A549 (cell line): ENCODE measurements around the gene RNF44. TPM values are rescaled to one million over a fixed set of nuclear protein-coding genes. Genes with fewer than 3 reads are reported as not detected.

ENCODE experiments used
- ATAC-seq, 2 experiments: fragments of 200-7000 bp in 1 of 2; fragments of >200 bp in 1 of 2; cut with Nextera tagmentation in 1 of 2; cut with Tn5 transposase in 1 of 2; 3 replicates each; pipeline versions ENCODE4 v1.8.0 to v1.9.1; 2018 to 2020; ENCODE audit warnings: mild to moderate bottlenecking in 1 of 2, moderate library complexity in 1 of 2
- CTCF ChIA-PET: fragments of 300-600 bp; sonication (Branson Sonifier 250); formaldehyde crosslinking; extraction: SDS; loops from one replicate; lab custom pipeline; 2021; ENCODE audit warnings: antibody characterized with exemption, inconsistent platforms; lab: Yijun Ruan, JAX
- POLR2A ChIA-PET: fragments of 350-600 bp; formaldehyde crosslinking; extraction: SDS; loops from one replicate; lab custom pipeline; 2021; ENCODE audit warnings: antibody characterized with exemption, inconsistent platforms; lab: Yijun Ruan, JAX
- DNase-seq, 2 experiments: peaks; one replicate each; pipeline versions ENCODE4 v3.0.0 to v3.0.0-alpha.2; 2011 to 2016; ENCODE audit warnings: low read depth in 1 of 2, low spot score in 1 of 2
- FAIRE-seq: peaks from 2 replicates; lab custom pipeline; 2011; peaks lifted over from hg19 to GRCh38; lab: Jason Lieb, UNC
- H3K27ac ChIP-seq, 2 experiments: fragments of >200 bp; sonication (Bioruptor Twin); formaldehyde crosslinking; 3 replicates each; pipeline ENCODE4 v1.5.1; 2016 to 2017
- H3K4me1 ChIP-seq: fragments of >200 bp; sonication (Bioruptor Twin); formaldehyde crosslinking; 3 replicates; pipeline ENCODE4 v1.6.1; 2016
- H3K4me2 ChIP-seq: fragments of >200 bp; sonication (Bioruptor Twin); formaldehyde crosslinking; 3 replicates; pipeline ENCODE4 v1.6.1; 2016
- H3K4me3 ChIP-seq: fragments of >200 bp; sonication (Bioruptor Twin); formaldehyde crosslinking; 3 replicates; pipeline ENCODE4 v1.5.1; 2016
- H3K9me3 ChIP-seq: fragments of >200 bp; sonication (Bioruptor Twin); formaldehyde crosslinking; 3 replicates; pipeline ENCODE4 v1.6.1; 2016
- BHLHE40 ChIP-seq: IDR thresholded peaks from 2 replicates; pipeline ENCODE4 v1.6.1; 2012; ENCODE audit warnings: low read depth, low read length, inconsistent platforms
- CBX2 ChIP-seq: fragments of 200-600 bp; sonication (generic); IDR thresholded peaks from 2 replicates; pipeline ENCODE4 v1.6.1; 2016; ENCODE audit warnings: low read depth, mild to moderate bottlenecking, borderline replicate concordance
- CHD2 ChIP-seq: fragments of 150-350 bp; IDR thresholded peaks from 2 replicates; pipeline ENCODE4 v1.6.1; 2014; ENCODE audit warnings: low read length; ENCODE audit not compliant: partially characterized antibody
- E2F6 ChIP-seq: IDR thresholded peaks from 2 replicates; pipeline ENCODE4 v1.6.1; 2012; ENCODE audit warnings: low read depth, borderline replicate concordance
- ELK1 ChIP-seq: fragments of 150-350 bp; IDR thresholded peaks from 2 replicates; pipeline ENCODE4 v1.6.1; 2014; ENCODE audit warnings: low read depth, mild to moderate bottlenecking, low read length
- FOSB ChIP-seq: fragments of 250-450 bp; sonication (Bioruptor Pico); IDR thresholded peaks from 2 replicates; pipeline ENCODE4 v1.5.0; 2020; ENCODE audit warnings: mild to moderate bottlenecking, moderate library complexity
- GATA3 ChIP-seq: IDR thresholded peaks from 2 replicates; pipeline ENCODE4 v1.6.1; 2012; ENCODE audit warnings: borderline replicate concordance
- HDAC2 ChIP-seq: fragments of 200-600 bp; sonication (generic); IDR thresholded peaks from 2 replicates; pipeline ENCODE4 v1.6.1; 2016
- HMGXB4 ChIP-seq: fragments of 250-450 bp; sonication (Bioruptor Pico); IDR thresholded peaks from 2 replicates; pipeline ENCODE4 v1.5.0; 2021; ENCODE audit warnings: mild to moderate bottlenecking, moderate library complexity, borderline replicate concordance
- HOXB13 ChIP-seq: fragments of 250-450 bp; sonication (Bioruptor Pico); IDR thresholded peaks from 2 replicates; pipeline ENCODE4 v1.5.0; 2020; ENCODE audit warnings: low read depth, mild to moderate bottlenecking, moderate library complexity
- HOXB5 ChIP-seq: fragments of 250-450 bp; sonication (Bioruptor Pico); IDR thresholded peaks from 2 replicates; pipeline ENCODE4 v1.5.0; 2020; ENCODE audit warnings: mild to moderate bottlenecking, moderate library complexity
- JUN ChIP-seq, 2 experiments: fragments of >200 bp; sonication (Bioruptor Twin); formaldehyde crosslinking; IDR thresholded peaks; 2 replicates in 1 of 2; 3 replicates in 1 of 2; pipeline ENCODE4 v1.6.1; 2016 to 2017
- MAFK ChIP-seq: fragments of 450-650 bp; IDR thresholded peaks from 2 replicates; pipeline ENCODE4 v1.6.1; 2014; ENCODE audit not compliant: partially characterized antibody
- NFE2L2 ChIP-seq: fragments of 150-350 bp; conservative IDR thresholded peaks from 2 replicates; pipeline ENCODE4 v1.6.1; 2014; ENCODE audit warnings: low read length
- NPAS2 ChIP-seq: fragments of 250-450 bp; sonication (Bioruptor Pico); IDR thresholded peaks from 2 replicates; pipeline ENCODE4 v1.8.0; 2022; ENCODE audit warnings: mild to moderate bottlenecking, moderate library complexity, borderline replicate concordance
- NR3C1 ChIP-seq: fragments of >200 bp; sonication (Bioruptor Twin); formaldehyde crosslinking; IDR thresholded peaks from 3 replicates; pipeline ENCODE4 v1.6.1; 2017
- POLR2AphosphoS2 ChIP-seq: conservative IDR thresholded peaks from 2 replicates; pipeline ENCODE4 v1.6.1; 2012; ENCODE audit warnings: low read length, improper control_type of control experiment, inconsistent platforms
- RFX5 ChIP-seq: fragments of 450-650 bp; IDR thresholded peaks from 2 replicates; pipeline ENCODE4 v1.7.1; 2014; ENCODE audit warnings: antibody characterized with exemption, mild to moderate bottlenecking, moderate library complexity
- SMC3 ChIP-seq: fragments of >200 bp; sonication (Bioruptor Twin); formaldehyde crosslinking; IDR thresholded peaks from 3 replicates; pipeline ENCODE4 v1.6.1; 2018; ENCODE audit warnings: inconsistent platforms
- SREBF2 ChIP-seq: fragments of 450-650 bp; IDR thresholded peaks from 2 replicates; pipeline ENCODE4 v1.6.1; 2014; ENCODE audit warnings: mild to moderate bottlenecking, moderate library complexity
- TFCP2L1 ChIP-seq: fragments of 250-450 bp; sonication (Bioruptor Pico); IDR thresholded peaks from 2 replicates; pipeline ENCODE4 v1.5.0; 2021; ENCODE audit warnings: mild to moderate bottlenecking
- TP53 ChIP-seq: fragments of 250-450 bp; sonication (Bioruptor Pico); IDR thresholded peaks from 2 replicates; pipeline ENCODE4 v1.5.0; 2021; ENCODE audit warnings: mild to moderate bottlenecking, moderate library complexity
- ZNF302 ChIP-seq: fragments of 250-450 bp; sonication (Bioruptor Pico); IDR thresholded peaks from 2 replicates; pipeline ENCODE4 v1.9.0; 2021; ENCODE audit warnings: inconsistent platforms, mild to moderate bottlenecking, moderate library complexity
- ZSCAN20 ChIP-seq: fragments of 250-450 bp; sonication (Bioruptor Pico); IDR thresholded peaks from 2 replicates; pipeline ENCODE4 v1.8.0; 2022; ENCODE audit warnings: mild to moderate bottlenecking, moderate library complexity
- WGBS: methylation state at CpG from one replicate; pipeline ENCODE4 v1.1.6; 2017; ENCODE audit errors: missing lambda C conversion rate; 5-methylcytosine and 5-hydroxymethylcytosine counted together
- polyA plus RNA-seq, 4 experiments: library from polyadenylated mRNA; depleted of rRNA in 3 of 4; stranded (reverse); fragments of >200 nt; fragmentation: RNase III in 1 of 4; extraction: RNeasy Plus Mini Kit Qiagen cat#74134 plus additional on column Dnase treatment in 1 of 4; gene quantifications; 2 replicates in 3 of 4; 3 replicates in 1 of 4; pipeline ENCODE4 v1.2.3, GENCODE V29; 2011 to 2017
- TF ChIP-seq, protein P1 (sequence below): fragments of 250-450 bp; sonication (Bioruptor Pico); IDR thresholded peaks from 2 replicates; pipeline ENCODE4 v1.5.0; 2020; ENCODE audit warnings: low read depth, mild to moderate bottlenecking, moderate library complexity

Gene RNF44
- polyA plus RNA-seq, 2 of the 4 experiments (the other 2 are of a cell fraction), result 9.2 to 32.7 TPM

GRCh38 chr5:176542135-176542595 is 5.0 kb upstream of the RNF44 start:
- peak overlapping the region; percentile 89 to 95; a peak in 5 of 6 replicates for H3K27ac ChIP-seq
- WGBS, result 76% methylated on average over 16 of the region's 16 CpGs
- ChIA-PET POLR2A (interaction anchor here (0.6 to 1.8 kb wide), 2 partner anchors 16 to 94 kb away, joined by 3 to 10 read pairs; partner anchors contain the start of gene FAF2), CTCF (interaction anchor here (0.6 to 4.4 kb wide), 20 partner anchors 9 to 812 kb away, joined by 3 to 27 read pairs (median 4); partner anchors contain the start of genes CLTB and FAF2)
- H3K9me3 ChIP-seq, result no peaks in the 10 kb centered on the region
- peak overlapping the region; percentile 66 for H3K4me3 ChIP-seq
- no peak for ATAC-seq
- FAIRE-seq, result no peak
- TF ChIP-seq CBX2 (no peak), NPAS2 (CRISPR knock-in tag) (no peak), CHD2 (no peak), ELK1 (no peak), SREBF2 (no peak), MAFK (no peak), FOSB (CRISPR knock-in tag) (no peak), TP53 (no peak), HMGXB4 (CRISPR knock-in tag) (no peak), POLR2AphosphoS2 (no peak), HOXB13 (CRISPR knock-in tag) (no peak)
- TF ChIP-seq, protein P1, sequence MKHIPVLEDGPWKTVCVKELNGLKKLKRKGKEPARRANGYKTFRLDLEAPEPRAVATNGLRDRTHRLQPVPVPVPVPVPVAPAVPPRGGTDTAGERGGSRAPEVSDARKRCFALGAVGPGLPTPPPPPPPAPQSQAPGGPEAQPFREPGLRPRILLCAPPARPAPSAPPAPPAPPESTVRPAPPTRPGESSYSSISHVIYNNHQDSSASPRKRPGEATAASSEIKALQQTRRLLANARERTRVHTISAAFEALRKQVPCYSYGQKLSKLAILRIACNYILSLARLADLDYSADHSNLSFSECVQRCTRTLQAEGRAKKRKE, result no peak
- no peak for DNase-seq
- H3K4me2 ChIP-seq, result peak overlapping the region; percentile 78
- H3K4me1 ChIP-seq, result peaks cover 46% of the 10 kb centered on the region

DNA sequence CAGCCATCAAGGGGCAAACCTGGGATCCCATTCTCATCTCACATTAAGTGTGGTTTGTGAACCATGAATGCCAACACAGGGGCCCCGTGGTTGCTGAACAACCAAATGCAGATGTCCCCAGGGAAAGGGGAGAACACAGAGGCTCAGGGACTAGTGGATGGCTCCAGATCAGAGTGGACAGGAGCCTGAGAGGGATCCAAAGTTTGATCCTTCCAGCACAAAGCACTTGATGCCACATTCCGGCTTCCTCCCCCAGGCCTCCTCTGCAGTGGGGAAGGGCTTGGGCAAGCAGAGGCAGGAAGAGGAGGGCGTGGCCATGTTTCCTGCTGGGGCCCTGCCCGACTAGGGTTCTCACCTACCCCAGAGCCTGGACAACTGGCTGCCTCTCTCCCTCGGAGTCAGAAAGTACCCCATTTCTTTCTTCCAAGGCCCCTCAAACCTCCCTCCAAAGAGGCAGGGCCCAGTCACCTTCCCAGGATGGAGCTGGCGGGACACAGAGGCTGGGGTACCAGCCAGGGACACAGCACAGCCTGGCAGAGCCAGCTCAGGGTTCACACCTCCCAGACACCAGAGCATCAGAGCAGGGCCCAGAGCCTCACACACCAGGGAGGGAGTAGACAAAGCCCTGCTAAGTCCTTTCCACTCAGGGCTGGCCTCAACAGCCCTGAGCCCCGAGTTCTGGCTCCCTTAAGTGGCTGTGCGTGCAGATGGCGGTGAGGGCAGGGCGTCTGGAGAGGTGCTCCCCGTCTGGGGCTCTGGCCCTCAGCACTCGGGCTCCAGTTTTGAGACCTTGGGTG is 4.3 kb upstream of the RNF44 start:
- POLR2A ChIA-PET, result interaction anchor here (1.8 kb wide), 1 partner anchor 94 kb away, joined by 10 read pairs; the partner anchor contains the start of gene FAF2
- peak in 1 of 2 experiments; percentile 32 for DNase-seq
- CTCF ChIA-PET, result interaction anchor here (1.0 to 4.4 kb wide), 7 partner anchors 8 to 572 kb away, joined by 3 to 27 read pairs (median 6); partner anchors contain the start of genes CLTB and FAF2
- ATAC-seq, result no peak
- Histone ChIP-seq H3K4me3 (no peak overlapping the region), H3K4me1 (peaks cover 46% of the 10 kb centered on the region), H3K9me3 (no peaks in the 10 kb centered on the region), H3K4me2 (peak overlapping the region; percentile 78), H3K27ac (peak overlapping the region; percentile 37 to 95; a peak in 5 of 6 replicates)
- FAIRE-seq, result no peak
- 0 out of 5 replicates have a peak, but pooled peaks of 1 of the 2 experiments have one; percentile 4 for TF ChIP-seq JUN (IDR thresholded peaks at IDR 0.05)
- no peak for TF ChIP-seq ZSCAN20 (CRISPR knock-in tag)
- no peak for TF ChIP-seq GATA3
- no peak for TF ChIP-seq SMC3
- WGBS, result 70% methylated on average over 12 of the region's 12 CpGs

DNA sequence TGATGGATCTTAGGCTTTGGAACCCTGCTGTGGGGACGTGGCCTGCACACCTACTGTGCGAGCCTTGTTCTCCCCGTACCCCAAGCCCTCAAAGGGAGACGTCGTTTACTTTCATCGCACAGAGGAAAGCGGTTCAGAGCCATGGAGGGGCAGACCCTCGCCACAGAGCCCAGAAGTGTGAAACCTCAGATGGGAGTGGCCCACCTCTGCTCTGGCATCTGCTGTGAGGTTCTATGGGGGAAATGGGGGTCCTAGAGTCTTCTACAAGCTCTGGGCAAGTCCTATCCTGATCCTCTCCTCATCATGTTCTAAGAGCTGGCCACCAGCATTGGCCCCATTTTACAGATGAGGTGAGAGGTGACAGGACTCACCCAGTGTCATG is 3.7 kb upstream of the RNF44 start:
- CTCF ChIA-PET, result interaction anchor here (1.5 to 4.4 kb wide), 2 partner anchors 26 to 93 kb away, joined by 3 to 18 read pairs; partner anchors contain the start of gene FAF2
- H3K9me3 ChIP-seq, result no peaks in the 10 kb centered on the region
- no peak overlapping the region for H3K4me3 ChIP-seq
- ATAC-seq (no peak), FAIRE-seq (no peak), DNase-seq (no peak)
- POLR2A ChIA-PET, result no interaction called here
- no peak overlapping the region; the same call in 2 of the 3 replicates for H3K4me2 ChIP-seq
- H3K27ac ChIP-seq, result peak overlapping the region in 1 of 2 experiments; percentile 95; a peak in 3 of 6 replicates
- peaks cover 42% of the 10 kb centered on the region for H3K4me1 ChIP-seq
- WGBS, result 97% methylated on average over 8 of the region's 8 CpGs
- TF ChIP-seq CHD2, result no peak
- TF ChIP-seq NFE2L2, result no peak
- TF ChIP-seq RFX5, result no peak
- TF ChIP-seq BHLHE40, result no peak
- TF ChIP-seq ZNF302 (CRISPR knock-in tag), result no peak
- TF ChIP-seq E2F6, result no peak
- no peak for TF ChIP-seq POLR2AphosphoS2
- TF ChIP-seq NR3C1, result no peak
- TF ChIP-seq HOXB5, result no peak
- TF ChIP-seq TFCP2L1 (CRISPR knock-in tag), result no peak
- no peak for TF ChIP-seq GATA3
- TF ChIP-seq NPAS2 (CRISPR knock-in tag), result no peak
- TF ChIP-seq HDAC2, result no peak
- TF ChIP-seq FOSB (CRISPR knock-in tag), result no peak
- TF ChIP-seq ELK1, result no peak
